Lower lobe of right lung (tissue), 2 donors: ENCODE measurements around the gene ANKFN1. TPM values are rescaled to one million over a fixed set of nuclear protein-coding genes. Genes with fewer than 3 reads are reported as not detected.

Source experiments
- ATAC-seq, 2 donors: fragments of 200-7000 bp; cut with Tn5 transposase; one replicate each; pipeline ENCODE4 v1.9.1; 2020 to 2022; ENCODE audit warnings: mild to moderate bottlenecking in 2 of 2, moderate library complexity in 2 of 2
- DNase-seq: peaks from one replicate; pipeline ENCODE4 v3.0.0-alpha.2; 2020
- H3K27ac ChIP-seq: fragments of 200-600 bp; one replicate; pipeline ENCODE4 v1.8.0; 2022
- H3K27me3 ChIP-seq: fragments of 200-600 bp; one replicate; pipeline ENCODE4 v1.8.0; 2022; ENCODE audit warnings: low read depth
- H3K36me3 ChIP-seq: fragments of 200-600 bp; one replicate; pipeline ENCODE4 v1.8.0; 2022; ENCODE audit warnings: mild to moderate bottlenecking
- H3K4me1 ChIP-seq: fragments of 200-600 bp; one replicate; pipeline ENCODE4 v1.8.0; 2022
- H3K4me3 ChIP-seq: fragments of 200-600 bp; one replicate; pipeline ENCODE4 v1.8.0; 2022; ENCODE audit warnings: mild to moderate bottlenecking
- H3K9me3 ChIP-seq: fragments of 200-600 bp; one replicate; pipeline ENCODE4 v1.8.0; 2022
- intact Hi-C: fragments of 100-400 bp; cut with DNase I; formaldehyde crosslinking; loops from one replicate; pipeline ENCODE4 v1.11.0; 2022
- total RNA-seq: library from RNA; stranded (reverse); fragmentation: NEBNext Ultra II Directional; extraction: Animal tissue kit (Norgen Biotek cat#: 25700); gene quantifications from one replicate; pipeline ENCODE4 v1.2.1, GENCODE V29; 2021
- TF ChIP-seq, protein P1 (sequence below): fragments of 200-600 bp; IDR thresholded peaks from one replicate; pipeline ENCODE4 v1.8.0; 2022; ENCODE audit warnings: antibody characterized with exemption, mild to moderate bottlenecking
- donor health status: DM: no; HTN: yes; CAD: no; lungs with severe emphysema.

Gene ANKFN1
- total RNA-seq, 1 donor from 2014 or later, result 4.3 TPM

DNA sequence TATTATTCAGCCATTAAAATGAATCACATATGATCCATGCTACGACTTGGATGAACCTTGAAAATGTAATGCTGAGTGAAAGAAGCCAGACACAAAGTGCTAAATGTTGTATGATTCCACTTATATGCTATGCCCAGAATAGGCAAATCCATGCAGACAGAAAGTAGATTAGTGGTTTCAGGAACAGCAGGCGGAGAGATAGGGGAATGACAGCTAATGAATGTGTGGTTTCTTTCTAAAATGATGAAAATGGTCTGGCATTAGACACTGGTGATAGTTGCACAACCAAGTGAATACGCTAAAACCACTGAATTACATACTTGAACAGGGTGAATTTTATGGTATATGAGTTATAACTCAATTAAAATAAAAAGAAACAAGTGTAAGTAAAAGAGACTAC is 318.4 kb downstream of the ANKFN1 start:
- no peaks in the 10 kb centered on the region for H3K27me3 ChIP-seq
- DNase-seq (no peak), ATAC-seq (no peak)
- no peak overlapping the region for H3K27ac ChIP-seq
- intact Hi-C loops, result no loop called here
- no peaks in the 10 kb centered on the region for H3K9me3 ChIP-seq
- no peaks in the 10 kb centered on the region for H3K36me3 ChIP-seq
- TF ChIP-seq, protein P1, sequence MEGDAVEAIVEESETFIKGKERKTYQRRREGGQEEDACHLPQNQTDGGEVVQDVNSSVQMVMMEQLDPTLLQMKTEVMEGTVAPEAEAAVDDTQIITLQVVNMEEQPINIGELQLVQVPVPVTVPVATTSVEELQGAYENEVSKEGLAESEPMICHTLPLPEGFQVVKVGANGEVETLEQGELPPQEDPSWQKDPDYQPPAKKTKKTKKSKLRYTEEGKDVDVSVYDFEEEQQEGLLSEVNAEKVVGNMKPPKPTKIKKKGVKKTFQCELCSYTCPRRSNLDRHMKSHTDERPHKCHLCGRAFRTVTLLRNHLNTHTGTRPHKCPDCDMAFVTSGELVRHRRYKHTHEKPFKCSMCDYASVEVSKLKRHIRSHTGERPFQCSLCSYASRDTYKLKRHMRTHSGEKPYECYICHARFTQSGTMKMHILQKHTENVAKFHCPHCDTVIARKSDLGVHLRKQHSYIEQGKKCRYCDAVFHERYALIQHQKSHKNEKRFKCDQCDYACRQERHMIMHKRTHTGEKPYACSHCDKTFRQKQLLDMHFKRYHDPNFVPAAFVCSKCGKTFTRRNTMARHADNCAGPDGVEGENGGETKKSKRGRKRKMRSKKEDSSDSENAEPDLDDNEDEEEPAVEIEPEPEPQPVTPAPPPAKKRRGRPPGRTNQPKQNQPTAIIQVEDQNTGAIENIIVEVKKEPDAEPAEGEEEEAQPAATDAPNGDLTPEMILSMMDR, result no peak
- no peaks in the 10 kb centered on the region for H3K4me1 ChIP-seq
- no peak overlapping the region for H3K4me3 ChIP-seq

DNA sequence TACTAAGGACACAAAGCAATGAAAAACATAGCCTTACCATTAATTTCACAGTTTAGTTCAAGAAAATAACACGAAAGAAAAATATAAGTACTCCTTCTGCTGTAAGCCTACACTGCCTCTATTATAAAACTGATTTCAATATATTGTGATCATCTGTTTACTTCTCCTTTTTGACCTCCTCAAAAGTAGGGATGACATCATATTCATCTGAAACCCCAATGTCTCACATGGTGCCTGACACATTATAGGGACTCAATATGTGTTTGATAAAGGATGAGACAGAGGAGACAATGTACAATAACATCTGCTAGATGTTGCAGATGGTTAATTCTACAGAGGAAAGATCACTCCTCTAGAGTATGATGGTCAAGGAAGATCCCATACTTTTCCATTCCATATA is 321.8 kb downstream of the ANKFN1 start:
- Histone ChIP-seq H3K36me3 (no peaks in the 10 kb centered on the region), H3K27ac (no peak overlapping the region), H3K27me3 (peaks cover 5% of the 10 kb centered on the region), H3K4me3 (no peak overlapping the region), H3K4me1 (no peaks in the 10 kb centered on the region), H3K9me3 (no peaks in the 10 kb centered on the region)
- ATAC-seq, result no peak
- no peak for DNase-seq
- intact Hi-C loops, result no loop called here
- TF ChIP-seq, protein P1, result no peak

DNA sequence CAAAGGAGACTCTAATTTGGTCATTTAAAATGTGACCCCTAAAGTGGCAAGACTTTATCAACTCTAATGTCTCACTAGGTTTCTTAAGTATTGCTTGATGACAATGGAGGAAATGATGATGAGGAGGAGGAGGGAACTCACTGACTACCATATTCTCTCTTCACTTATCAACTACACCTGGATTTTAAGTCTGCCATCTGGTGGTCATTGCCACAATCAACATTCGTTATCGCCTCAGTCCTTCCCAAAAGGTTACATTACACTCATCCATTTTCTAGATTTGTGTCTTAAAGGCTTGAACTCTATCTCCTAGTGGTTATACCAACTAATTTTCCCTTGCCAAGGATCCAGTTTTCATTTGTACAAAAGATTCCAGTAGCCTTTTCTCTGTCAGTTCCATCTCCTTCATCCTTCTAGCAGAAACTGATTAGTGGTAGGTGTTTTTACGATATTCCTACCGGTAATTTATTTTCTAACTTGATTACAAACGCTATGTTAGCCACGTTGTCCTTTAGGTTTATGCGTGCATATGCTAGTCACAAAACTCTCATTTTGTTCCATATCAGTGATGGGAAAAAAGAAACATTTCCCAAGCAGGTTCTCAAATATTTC is 325.7 kb downstream of the ANKFN1 start:
- intact Hi-C loops, result no loop called here
- peaks cover 9% of the 10 kb centered on the region for H3K27me3 ChIP-seq
- H3K36me3 ChIP-seq, result no peaks in the 10 kb centered on the region
- TF ChIP-seq, protein P1, result peak; percentile 37
- no peak overlapping the region for H3K4me3 ChIP-seq
- no peak overlapping the region for H3K27ac ChIP-seq
- no peaks in the 10 kb centered on the region for H3K4me1 ChIP-seq
- H3K9me3 ChIP-seq, result no peaks in the 10 kb centered on the region
- DNase-seq (no peak), ATAC-seq (peak in 1 of 2 donors; percentile 64)

DNA sequence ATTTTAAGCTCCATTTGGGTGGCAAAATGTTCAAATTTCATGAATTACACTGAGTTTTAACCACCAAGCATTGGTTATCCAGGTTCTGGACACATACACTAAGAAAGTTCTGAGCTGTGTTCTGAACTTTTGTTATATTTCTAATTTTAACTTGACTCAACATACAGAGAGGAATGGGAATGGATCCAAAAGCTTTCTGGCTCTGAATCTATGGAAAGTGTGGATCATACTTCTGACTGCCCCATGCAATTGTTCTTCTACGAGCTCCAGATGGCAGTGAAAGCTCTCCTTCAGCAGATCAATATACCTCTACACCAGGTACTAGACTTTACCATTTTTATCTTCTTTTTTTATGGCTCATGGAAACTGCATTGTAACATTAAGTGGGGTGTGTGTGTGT is 327.2 kb downstream of the ANKFN1 start:
- no peaks in the 10 kb centered on the region for H3K36me3 ChIP-seq
- TF ChIP-seq, protein P1, result no peak
- ATAC-seq (no peak), DNase-seq (no peak)
- no peak overlapping the region for H3K4me3 ChIP-seq
- no peaks in the 10 kb centered on the region for H3K9me3 ChIP-seq
- no peak overlapping the region for H3K27ac ChIP-seq
- peaks cover 9% of the 10 kb centered on the region for H3K27me3 ChIP-seq
- intact Hi-C loops, result no loop called here
- H3K4me1 ChIP-seq, result no peaks in the 10 kb centered on the region

DNA sequence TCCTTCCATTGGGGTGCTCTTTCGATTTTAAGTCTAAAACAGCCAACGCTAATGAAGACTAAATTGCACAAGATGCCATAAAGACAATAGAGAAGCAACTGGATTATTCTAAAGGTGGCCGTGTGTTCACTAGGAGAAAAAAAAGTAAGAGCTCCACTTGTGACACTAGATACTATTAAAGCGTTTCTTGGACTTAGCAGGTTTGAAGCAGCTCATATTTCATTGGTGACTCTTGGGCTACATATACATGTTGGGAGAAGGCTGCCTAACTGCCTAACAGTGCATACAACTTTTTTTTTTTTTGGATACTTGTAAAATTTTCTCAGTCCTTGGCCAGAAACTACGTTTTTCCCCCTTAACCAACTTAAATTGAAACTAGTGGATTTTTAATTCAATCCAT is 328.4 kb downstream of the ANKFN1 start:
- H3K27me3 ChIP-seq, result peaks cover 9% of the 10 kb centered on the region
- H3K9me3 ChIP-seq, result no peaks in the 10 kb centered on the region
- DNase-seq, result no peak
- ATAC-seq, result no peak
- no peaks in the 10 kb centered on the region for H3K36me3 ChIP-seq
- intact Hi-C loops, result no loop called here
- H3K27ac ChIP-seq, result no peak overlapping the region
- H3K4me3 ChIP-seq, result no peak overlapping the region
- TF ChIP-seq, protein P1, result no peak
- H3K4me1 ChIP-seq, result no peaks in the 10 kb centered on the region
